Nephron progenitor cell (in vitro differentiated cells): ENCODE results near the gene LCT.

Source experiments
- DNase-seq: peaks from one replicate; pipeline ENCODE4 v3.0.0; 2021
- H3K27ac Mint-ChIP-seq: 2 replicates; pipeline ENCODE4 v1.8.0; 2021; ENCODE audit warnings: mild to moderate bottlenecking, moderate library complexity, mixed read lengths
- H3K27me3 Mint-ChIP-seq: 2 replicates; pipeline ENCODE4 v1.8.0; 2021; ENCODE audit warnings: mild to moderate bottlenecking, low read depth, mixed read lengths; ENCODE audit not compliant: poor library complexity
- H3K36me3 Mint-ChIP-seq: 2 replicates; pipeline ENCODE4 v1.8.0; 2021; ENCODE audit warnings: low read depth, mixed read lengths
- H3K4me1 Mint-ChIP-seq: 2 replicates; pipeline ENCODE4 v1.8.0; 2021; ENCODE audit warnings: mixed read lengths
- H3K4me3 Mint-ChIP-seq: 2 replicates; pipeline ENCODE4 v1.8.0; 2021; ENCODE audit warnings: mild to moderate bottlenecking, moderate library complexity, mixed read lengths
- H3K9me3 Mint-ChIP-seq: 2 replicates; pipeline ENCODE4 v1.8.0; 2021; ENCODE audit warnings: mild to moderate bottlenecking, moderate library complexity, mixed read lengths
- CTCF ChIP-seq: fragments of 200-600 bp; sonication (generic); IDR thresholded peaks from 2 replicates; pipeline ENCODE4 v1.5.0; 2021; ENCODE audit warnings: antibody characterized with exemption

LCT gene

DNA sequence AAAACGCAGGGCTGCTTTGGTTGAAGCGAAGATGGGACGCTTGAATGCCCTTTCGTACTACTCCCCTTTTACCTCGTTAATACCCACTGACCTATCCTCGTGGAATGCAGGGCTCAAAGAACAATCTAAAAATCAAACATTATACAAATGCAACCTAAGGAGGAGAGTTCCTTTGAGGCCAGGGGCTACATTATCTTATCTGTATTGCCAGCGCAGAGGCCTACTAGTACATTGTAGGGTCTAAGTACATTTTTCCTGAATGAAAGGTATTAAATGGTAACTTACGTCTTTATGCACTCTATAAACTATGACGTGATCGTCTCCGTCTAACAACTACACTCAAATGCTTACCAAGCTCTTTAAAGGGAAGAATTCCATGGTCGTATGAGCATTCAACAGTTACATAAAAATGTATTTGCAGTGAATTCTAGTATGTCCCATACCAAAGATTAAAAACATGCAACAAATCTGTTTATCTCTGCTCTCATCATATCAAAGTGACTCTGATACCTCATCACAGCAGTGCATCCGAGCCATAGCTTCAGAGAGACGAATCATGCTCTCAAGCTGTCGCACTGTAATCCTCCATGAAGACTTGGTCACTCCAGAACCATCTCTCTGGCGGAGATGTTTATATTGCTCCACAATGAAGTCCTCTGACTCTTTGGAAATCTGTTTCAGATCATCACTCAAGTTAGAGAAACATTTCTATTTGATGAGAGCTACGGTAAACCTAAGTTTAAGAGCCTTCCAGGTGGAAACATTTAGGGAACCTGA lies 14.1 kb upstream of the LCT start:
- no peak for DNase-seq
- no peak overlapping the region for H3K4me3 Mint-ChIP-seq
- H3K36me3 Mint-ChIP-seq: peaks cover 65% of the 10 kb centered on the region
- TF ChIP-seq CTCF: no peak
- peaks cover 5% of the 10 kb centered on the region for H3K4me1 Mint-ChIP-seq
- H3K27ac Mint-ChIP-seq: peak overlapping the region; percentile 88
- H3K9me3 Mint-ChIP-seq: no peaks in the 10 kb centered on the region
- H3K27me3 Mint-ChIP-seq: no peaks in the 10 kb centered on the region

- TF ChIP-seq CTCF: no peak
- H3K27me3 Mint-ChIP-seq: no peaks in the 10 kb centered on the region
- peaks cover 73% of the 10 kb centered on the region for H3K36me3 Mint-ChIP-seq
- H3K9me3 Mint-ChIP-seq: no peaks in the 10 kb centered on the region
- H3K4me3 Mint-ChIP-seq: no peak overlapping the region
- H3K27ac Mint-ChIP-seq: no peak overlapping the region
- DNase-seq: no peak
- peaks cover 5% of the 10 kb centered on the region for H3K4me1 Mint-ChIP-seq
Measured at GRCh38 chr2:135849087-135849486, 12.1 kb upstream of the LCT start.

DNA sequence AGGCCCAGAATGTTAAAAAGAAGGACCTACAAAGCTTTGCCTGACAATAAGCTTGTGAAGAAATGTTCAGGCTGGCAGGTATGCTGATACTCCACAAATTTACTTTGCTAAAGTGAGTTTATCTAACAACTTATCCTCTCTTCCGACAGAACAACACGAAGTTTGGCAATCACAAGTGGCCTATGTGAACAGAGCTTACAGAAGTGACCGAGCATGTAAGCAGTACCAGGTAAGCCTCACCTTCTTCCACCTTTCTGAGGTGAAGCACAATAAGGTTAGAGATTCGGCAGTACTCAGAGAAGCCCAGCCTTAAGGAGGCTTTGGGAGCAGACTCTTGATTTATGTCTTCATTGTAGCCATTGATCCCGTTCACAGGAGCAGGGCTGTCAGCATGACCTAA lies 9.0 kb upstream of the LCT start:
- Mint-ChIP-seq H3K4me3 (no peak overlapping the region), H3K27me3 (no peaks in the 10 kb centered on the region), H3K4me1 (peaks cover 16% of the 10 kb centered on the region), H3K9me3 (no peaks in the 10 kb centered on the region), H3K36me3 (peaks cover 78% of the 10 kb centered on the region), H3K27ac (peak overlapping the region; percentile 62)
- DNase-seq: no peak
- TF ChIP-seq CTCF: no peak

DNA sequence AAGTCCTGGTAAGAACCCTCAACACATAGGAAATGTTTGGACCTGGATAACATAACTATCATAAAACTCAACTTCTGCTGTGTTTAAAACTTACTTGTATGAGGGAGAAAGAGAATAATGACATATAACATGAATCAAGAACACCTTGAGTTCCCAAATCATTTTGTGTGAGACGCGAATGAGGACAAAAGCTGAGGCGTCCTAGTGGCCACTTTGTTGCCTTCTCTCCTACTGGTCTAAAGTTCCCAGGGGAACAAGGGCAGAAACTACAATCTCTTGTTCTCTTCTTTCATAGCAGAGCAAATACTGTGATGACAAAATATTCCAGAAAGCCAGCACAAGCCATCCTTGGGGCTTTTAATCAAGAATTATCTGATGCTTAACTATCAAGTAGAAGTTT lies 8.3 kb upstream of the LCT start:
- peaks cover 21% of the 10 kb centered on the region for H3K4me1 Mint-ChIP-seq
- TF ChIP-seq CTCF: no peak
- H3K27me3 Mint-ChIP-seq: no peaks in the 10 kb centered on the region
- no peaks in the 10 kb centered on the region for H3K9me3 Mint-ChIP-seq
- H3K4me3 Mint-ChIP-seq: no peak overlapping the region
- DNase-seq: no peak
- peak overlapping the region; percentile 75 for H3K27ac Mint-ChIP-seq
- H3K36me3 Mint-ChIP-seq: peaks cover 72% of the 10 kb centered on the region

DNA sequence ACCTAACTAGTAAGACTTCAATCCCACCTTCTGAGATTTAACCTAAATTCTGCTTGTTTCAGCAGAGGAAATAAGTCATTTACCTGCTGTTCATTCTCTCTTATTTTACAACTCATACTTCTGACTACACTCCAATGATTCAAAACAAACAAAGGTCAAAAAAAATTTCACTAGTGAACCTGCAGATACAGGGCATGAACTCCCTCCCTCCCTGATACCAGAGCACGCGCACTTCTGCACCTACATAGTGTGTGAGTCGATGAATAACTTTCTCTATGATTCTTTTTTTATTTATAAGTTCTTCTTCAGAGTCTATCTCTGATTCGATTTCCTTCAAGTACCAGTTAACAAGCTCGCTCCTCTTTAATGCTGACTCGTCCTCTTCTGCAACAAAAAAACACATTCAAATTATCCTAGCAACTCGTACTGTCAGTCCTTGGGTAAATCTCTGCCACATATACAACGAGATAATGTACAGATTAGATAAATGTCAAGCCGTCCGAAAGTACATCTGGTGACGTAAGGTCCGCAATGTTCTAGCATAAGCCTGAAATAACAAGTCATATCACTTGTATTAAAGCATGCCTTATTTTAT lies 7.4 kb upstream of the LCT start:
- H3K4me1 Mint-ChIP-seq: peaks cover 30% of the 10 kb centered on the region
- H3K36me3 Mint-ChIP-seq: peaks cover 71% of the 10 kb centered on the region
- H3K27ac Mint-ChIP-seq: peak overlapping the region; percentile 50
- no peaks in the 10 kb centered on the region for H3K9me3 Mint-ChIP-seq
- no peak for DNase-seq
- H3K27me3 Mint-ChIP-seq: no peaks in the 10 kb centered on the region
- no peak for TF ChIP-seq CTCF
- no peak overlapping the region for H3K4me3 Mint-ChIP-seq

- H3K36me3 Mint-ChIP-seq: peaks cover 67% of the 10 kb centered on the region
- peaks cover 30% of the 10 kb centered on the region for H3K4me1 Mint-ChIP-seq
- no peak for DNase-seq
- H3K27ac Mint-ChIP-seq: peak overlapping the region; percentile 64
- H3K9me3 Mint-ChIP-seq: no peaks in the 10 kb centered on the region
- no peak overlapping the region for H3K4me3 Mint-ChIP-seq
- TF ChIP-seq CTCF: no peak
- no peaks in the 10 kb centered on the region for H3K27me3 Mint-ChIP-seq
Measured at GRCh38 chr2:135843671-135844070, 6.7 kb upstream of the LCT start.
